HepG2 (cell line): Measurements from ENCODE around the gene RHO. TPM values are rescaled to one million over a fixed set of nuclear protein-coding genes. Genes with fewer than 3 reads are reported as not detected.

ENCODE experiments used
- ATAC-seq: fragments of 200-7000 bp; cut with Tn5 transposase; 3 replicates; pipeline ENCODE4 v1.9.1; 2020; ENCODE audit warnings: mild to moderate bottlenecking, moderate library complexity
- BruUV-seq: library from RNA; stranded (reverse); fragments of 400-500 nt; replicated peaks from 2 replicates; lab custom pipeline; 2021; lab: Mats Ljungman, UMichigan
- CTCF ChIA-PET: fragments of 300-600 bp; formaldehyde crosslinking; extraction: SDS; loops from one replicate; lab custom pipeline; 2021; ENCODE audit warnings: low total read pairs, inconsistent platforms, low intra/inter-chr PET ratio; lab: Yijun Ruan, JAX
- POLR2A ChIA-PET: fragments of 350-600 bp; sonication (Branson Sonifier 250); formaldehyde crosslinking; loops from one replicate; lab custom pipeline; 2020; ENCODE audit warnings: antibody characterized with exemption, inconsistent platforms; lab: Yijun Ruan, JAX
- DNase-seq: peaks from one replicate; pipeline ENCODE4 v3.0.0-alpha.2; 2015; ENCODE audit warnings: low spot score
- FAIRE-seq: peaks from 3 replicates; lab custom pipeline; 2011; peaks lifted over from hg19 to GRCh38; lab: Jason Lieb, UNC
- H2AFZ ChIP-seq: one replicate; pipeline ENCODE4 v1.6.1; 2011; ENCODE audit warnings: low read length, inconsistent platforms
- H3K27ac ChIP-seq: fragments of 300-600 bp; 3 replicates; pipeline ENCODE4 v1.8.0; 2011; ENCODE audit warnings: mixed run types, mild to moderate bottlenecking, mixed read lengths, low read length, inconsistent platforms; ENCODE audit not compliant: insufficient read depth; ENCODE audit errors: extremely low read length
- H3K27me3 ChIP-seq, 2 experiments: fragments of 200-600 bp in 1 of 2; 2 replicates in 1 of 2; 3 replicates in 1 of 2; pipeline versions ENCODE4 v1.6.0 to v1.8.0; 2011; ENCODE audit warnings: low read length in 2 of 2, mild to moderate bottlenecking in 2 of 2, moderate library complexity in 2 of 2, inconsistent platforms in 1 of 2; ENCODE audit not compliant: insufficient read depth in 2 of 2, control insufficient read depth in 1 of 2
- H3K36me3 ChIP-seq, 2 experiments: fragments of 200-600 bp in 1 of 2; replicated peaks in 1 of 2; 2 replicates in 1 of 2; 3 replicates in 1 of 2; pipeline versions ENCODE4 v1.5.1 to v1.8.0; 2011; ENCODE audit warnings: low read length in 2 of 2, inconsistent platforms in 1 of 2; ENCODE audit not compliant: insufficient read depth in 2 of 2, control insufficient read depth in 1 of 2
- H3K4me1 ChIP-seq: 2 replicates; pipeline ENCODE4 v1.5.1; 2012; ENCODE audit warnings: low read length, inconsistent platforms; ENCODE audit not compliant: insufficient read depth
- H3K4me2 ChIP-seq: 2 replicates; pipeline ENCODE4 v1.6.0; 2011; ENCODE audit warnings: low read depth, low read length, inconsistent platforms
- H3K4me3 ChIP-seq, 3 experiments: fragments of 200-600 bp in 1 of 3; sonication (generic), shearing (Covaris generic) in 1 of 3; replicated peaks in 1 of 3; 2 replicates each; pipeline ENCODE4 v1.5.1; 2011 to 2016; ENCODE audit warnings: low read length in 3 of 3, inconsistent platforms in 2 of 3, low read depth in 2 of 3, mild to moderate bottlenecking in 2 of 3, control low read depth in 1 of 3, mixed read lengths in 1 of 3; ENCODE audit not compliant: insufficient read depth in 1 of 3
- H3K79me2 ChIP-seq: one replicate; pipeline ENCODE4 v1.6.1; 2011; ENCODE audit warnings: low read length, inconsistent platforms; ENCODE audit not compliant: insufficient read depth
- H3K9ac ChIP-seq: 2 replicates; pipeline ENCODE4 v1.6.0; 2011; ENCODE audit warnings: mild to moderate bottlenecking, low read depth, low read length, inconsistent platforms; ENCODE audit not compliant: insufficient read depth
- H3K9me3 ChIP-seq: 2 replicates; pipeline ENCODE4 v1.5.1; 2012; ENCODE audit warnings: mild to moderate bottlenecking, low read length
- H4K20me1 ChIP-seq: 2 replicates; pipeline ENCODE4 v1.6.0; 2011; ENCODE audit warnings: inconsistent platforms, mild to moderate bottlenecking, low read length, moderate library complexity; ENCODE audit not compliant: insufficient read depth
- ARNTL ChIP-seq: sonication (generic); formaldehyde crosslinking; IDR thresholded peaks from 2 replicates; pipeline ENCODE4 v1.4.0; 2020; ENCODE audit warnings: mild to moderate bottlenecking, missing genetic modification reagents
- ESRRA ChIP-seq: sonication (generic); formaldehyde crosslinking; IDR thresholded peaks from 2 replicates; pipeline ENCODE4 v1.5.1; 2020; ENCODE audit warnings: mild to moderate bottlenecking, low read depth, missing genetic modification reagents
- HNRNPL ChIP-seq: fragments of 200-400 bp; formaldehyde crosslinking; IDR thresholded peaks from 2 replicates; pipeline ENCODE4 v1.6.1; 2017; ENCODE audit warnings: mild to moderate bottlenecking, low read depth, low read length
- TOPORS ChIP-seq: sonication (generic); formaldehyde crosslinking; IDR thresholded peaks from 2 replicates; pipeline ENCODE4 v1.8.0; 2023; ENCODE audit warnings: mild to moderate bottlenecking, missing genetic modification reagents
- ZHX1 ChIP-seq: sonication (generic); formaldehyde crosslinking; IDR thresholded peaks from 2 replicates; pipeline ENCODE4 v1.8.1; 2022; ENCODE audit warnings: low read depth, mild to moderate bottlenecking, missing genetic modification reagents
- ZNF274 ChIP-seq: sonication (generic); formaldehyde crosslinking; IDR thresholded peaks from 2 replicates; pipeline ENCODE4 v1.5.1; 2020; ENCODE audit warnings: mild to moderate bottlenecking, missing genetic modification reagents
- ZNF605 ChIP-seq: sonication (generic); formaldehyde crosslinking; IDR thresholded peaks from 2 replicates; pipeline ENCODE4 v1.8.0; 2022; ENCODE audit warnings: mild to moderate bottlenecking, missing genetic modification reagents
- ZNF614 ChIP-seq: IDR thresholded peaks from 2 replicates; pipeline ENCODE4 v1.6.1; 2018; ENCODE audit warnings: missing biosample characterization, missing genetic modification reagents, inconsistent platforms, borderline replicate concordance
- WGBS: methylation state at CpG from one replicate; pipeline ENCODE4 v1.1.6; 2017; ENCODE audit warnings: low lambda C conversion rate; 5-methylcytosine and 5-hydroxymethylcytosine counted together
- in situ Hi-C: cut with HindIII; loops from 2 replicates; pipeline ENCODE4 v1.10.0; 2017; ENCODE audit warnings: low pct_unique_long_range_greater_than_20kb; ENCODE audit not compliant: extremely low pct_ligation_motif_present
- intact Hi-C: fragments of 100-400 bp; cut with micrococcal nuclease; formaldehyde crosslinking; loops from one replicate; pipeline ENCODE4 v1.10.0; 2022; ENCODE audit not compliant: unreplicated experiment
- polyA plus RNA-seq, 8 experiments: library from polyadenylated mRNA; depleted of rRNA in 3 of 8; stranded (reverse) in 7 of 8; unstranded in 1 of 8; fragments of >200 nt; fragmentation: Illumina TruSeq in 4 of 8; extraction: Trizol in 4 of 8; gene quantifications; 2 replicates each; pipeline versions ENCODE4 v1.2.1 to v1.2.3, GENCODE V29; 2011 to 2016; ENCODE audit warnings: low read depth in 4 of 8, missing spikeins in 1 of 8, mixed read lengths in 1 of 8; ENCODE audit not compliant: insufficient read depth in 1 of 8
- total RNA-seq, 5 experiments: library from RNA; depleted of rRNA; stranded (reverse); fragments of >200 nt; fragmentation: Illumina TruSeq; extraction: Trizol; gene quantifications; 2 replicates each; pipeline ENCODE4 v1.2.3, GENCODE V29; 2016; ENCODE audit warnings: low read depth in 1 of 5

RHO gene
- total and polyA plus RNA-seq, 2 of the 13 experiments (the other 11 are each of a cell fraction or from before 2014, with no cell fraction given), result not detected

GRCh38 chr3:129558772-129559564, 30.5 kb downstream of the RHO start (continued):
- TF ChIP-seq ZNF614, result 0 out of 2 replicates have a peak, but pooled peaks have one; percentile 28
- TF ChIP-seq TOPORS, result no peak

- intact Hi-C loops (loop anchor here (10.0 kb wide), 1 partner anchor 65 kb away; no protein-coding TSS in a partner anchor), in situ Hi-C loops (no loop called here)
- no peak overlapping the region for H3K4me2 ChIP-seq
- peak overlapping the region; percentile 69 for H3K27ac ChIP-seq
- H3K9ac ChIP-seq, result no peak overlapping the region
- FAIRE-seq (no peak), ATAC-seq (no peak), DNase-seq (no peak)
- peaks cover 34% of the 10 kb centered on the region for H3K4me1 ChIP-seq
- H3K27me3 ChIP-seq, result no peaks in the 10 kb centered on the region; a peak in 1 of 5 replicates
- H4K20me1 ChIP-seq, result no peaks in the 10 kb centered on the region
- no TSS peak for BruUV-seq
- no peak overlapping the region for H2AFZ ChIP-seq
- CTCF ChIA-PET, result no interaction called here
- TF ChIP-seq ZNF605 (CRISPR knock-in tag) (no peak), ARNTL (no peak), ZNF274 (CRISPR knock-in tag) (0 out of 2 replicates have a peak, but pooled peaks have one; percentile 38), ZHX1 (CRISPR knock-in tag) (no peak), ESRRA (CRISPR knock-in tag) (no peak), HNRNPL (0 out of 2 replicates have a peak, but pooled peaks have one; percentile 60)
- H3K4me3 ChIP-seq, result no peak overlapping the region
- peaks cover 9 to 17% of the 10 kb centered on the region in 2 experiments; a peak in 4 of 5 replicates for H3K36me3 ChIP-seq
- H3K79me2 ChIP-seq, result no peaks in the 10 kb centered on the region
- POLR2A ChIA-PET, result interaction anchor here (0.9 to 2.2 kb wide), 5 partner anchors 17 to 67 kb away, joined by 3 to 12 read pairs (median 5); no protein-coding TSS in a partner anchor
- no peaks in the 10 kb centered on the region for H3K9me3 ChIP-seq
- 96% methylated on average over 9 of the region's 20 CpGs for WGBS
Measured at GRCh38 chr3:129559565-129560079, 31.2 kb downstream of the RHO start.
